Activated CD8-positive, alpha-beta T cell treated with anti-CD3 and anti-CD28 coated beads for 36 hours (primary cell): ENCODE data around the gene ARHGAP25. TPM values are rescaled to one million over a fixed set of nuclear protein-coding genes. Genes with fewer than 3 reads are reported as not detected.

Experiments
- ATAC-seq: fragments of 200-7000 bp; cut with Tn5 transposase; one replicate; pipeline ENCODE4 v1.10.0; 2021; ENCODE audit warnings: mild to moderate bottlenecking, moderate library complexity
- CTCF ChIA-PET: fragments of 350-600 bp; sonication (Branson Sonifier 250); formaldehyde crosslinking; loops from one replicate; lab custom pipeline; 2021; ENCODE audit warnings: antibody characterized with exemption; lab: Charles Lee
- POLR2A ChIA-PET: fragments of 350-600 bp; sonication (Branson Sonifier 250); formaldehyde crosslinking; loops from one replicate; lab custom pipeline; 2021; ENCODE audit warnings: antibody characterized with exemption; lab: Charles Lee
- DNase-seq: peaks from one replicate; pipeline ENCODE4 v3.0.0-alpha.2; 2020
- H3K27ac Mint-ChIP-seq: one replicate; pipeline ENCODE4 v1.8.0; 2021; ENCODE audit warnings: mild to moderate bottlenecking, mixed read lengths
- H3K27me3 Mint-ChIP-seq: one replicate; pipeline ENCODE4 v1.8.0; 2021; ENCODE audit warnings: mixed read lengths
- H3K36me3 Mint-ChIP-seq: one replicate; pipeline ENCODE4 v1.8.0; 2021; ENCODE audit warnings: low read depth, mixed read lengths
- H3K4me1 Mint-ChIP-seq: one replicate; pipeline ENCODE4 v1.8.0; 2021; ENCODE audit warnings: low read depth, mixed read lengths
- H3K4me3 Mint-ChIP-seq: one replicate; pipeline ENCODE4 v1.8.0; 2021; ENCODE audit warnings: mild to moderate bottlenecking, moderate library complexity, mixed read lengths
- H3K9me3 Mint-ChIP-seq: one replicate; pipeline ENCODE4 v1.8.0; 2021; ENCODE audit warnings: mixed read lengths
- intact Hi-C: fragments of 100-400 bp; cut with micrococcal nuclease; formaldehyde crosslinking; loops from one replicate; pipeline ENCODE4 v1.10.0; 2022
- total RNA-seq, 2 experiments: library from RNA; stranded (reverse); gene quantifications; one replicate each; pipeline ENCODE4 v1.2.3, GENCODE V29; 2021
- TF ChIP-seq, protein P1 (sequence below): fragments of 200-600 bp; IDR thresholded peaks from one replicate; pipeline ENCODE4 v1.8.0; 2022; ENCODE audit warnings: antibody characterized with exemption, mild to moderate bottlenecking

ARHGAP25 gene
- total RNA-seq, 2 experiments from 2014 or later = 59.3 to 61.5 TPM

DNA sequence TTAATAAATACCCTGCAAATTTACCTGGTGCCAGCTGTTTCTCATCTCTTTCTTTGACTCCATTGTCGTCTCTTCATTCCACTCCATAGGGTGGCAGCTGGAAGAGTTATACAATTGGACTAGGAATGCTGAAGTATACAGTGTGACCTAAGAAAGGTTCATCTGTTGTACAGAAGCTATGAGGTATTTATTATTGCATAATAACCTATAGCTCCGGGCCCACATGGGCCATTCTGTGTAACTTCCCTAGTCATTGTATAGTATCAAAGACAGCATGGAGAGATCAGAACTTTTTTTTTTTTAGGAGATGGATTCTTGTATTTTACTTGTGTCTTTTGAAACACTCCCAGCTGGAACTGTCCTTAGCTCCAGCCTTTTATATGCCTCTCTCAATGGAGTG lies 110.4 kb downstream of the ARHGAP25 start:
- CTCF ChIA-PET = interaction anchor here (0.9 to 6.9 kb wide), 7 partner anchors 9 to 250 kb away, joined by 3 to 33 read pairs (median 5); no protein-coding TSS in a partner anchor
- TF ChIP-seq, protein P1, sequence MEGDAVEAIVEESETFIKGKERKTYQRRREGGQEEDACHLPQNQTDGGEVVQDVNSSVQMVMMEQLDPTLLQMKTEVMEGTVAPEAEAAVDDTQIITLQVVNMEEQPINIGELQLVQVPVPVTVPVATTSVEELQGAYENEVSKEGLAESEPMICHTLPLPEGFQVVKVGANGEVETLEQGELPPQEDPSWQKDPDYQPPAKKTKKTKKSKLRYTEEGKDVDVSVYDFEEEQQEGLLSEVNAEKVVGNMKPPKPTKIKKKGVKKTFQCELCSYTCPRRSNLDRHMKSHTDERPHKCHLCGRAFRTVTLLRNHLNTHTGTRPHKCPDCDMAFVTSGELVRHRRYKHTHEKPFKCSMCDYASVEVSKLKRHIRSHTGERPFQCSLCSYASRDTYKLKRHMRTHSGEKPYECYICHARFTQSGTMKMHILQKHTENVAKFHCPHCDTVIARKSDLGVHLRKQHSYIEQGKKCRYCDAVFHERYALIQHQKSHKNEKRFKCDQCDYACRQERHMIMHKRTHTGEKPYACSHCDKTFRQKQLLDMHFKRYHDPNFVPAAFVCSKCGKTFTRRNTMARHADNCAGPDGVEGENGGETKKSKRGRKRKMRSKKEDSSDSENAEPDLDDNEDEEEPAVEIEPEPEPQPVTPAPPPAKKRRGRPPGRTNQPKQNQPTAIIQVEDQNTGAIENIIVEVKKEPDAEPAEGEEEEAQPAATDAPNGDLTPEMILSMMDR = no peak
- intact Hi-C loops = no loop called here
- Mint-ChIP-seq H3K27ac (no peak overlapping the region), H3K36me3 (no peaks in the 10 kb centered on the region), H3K27me3 (peaks cover 11% of the 10 kb centered on the region), H3K9me3 (peaks cover 1% of the 10 kb centered on the region), H3K4me1 (no peaks in the 10 kb centered on the region), H3K4me3 (no peak overlapping the region)
- ATAC-seq (no peak), DNase-seq (no peak)
- POLR2A ChIA-PET = interaction anchor here (0.6 to 1.6 kb wide), 3 partner anchors 11 to 63 kb away, joined by 3 read pairs; no protein-coding TSS in a partner anchor

DNA sequence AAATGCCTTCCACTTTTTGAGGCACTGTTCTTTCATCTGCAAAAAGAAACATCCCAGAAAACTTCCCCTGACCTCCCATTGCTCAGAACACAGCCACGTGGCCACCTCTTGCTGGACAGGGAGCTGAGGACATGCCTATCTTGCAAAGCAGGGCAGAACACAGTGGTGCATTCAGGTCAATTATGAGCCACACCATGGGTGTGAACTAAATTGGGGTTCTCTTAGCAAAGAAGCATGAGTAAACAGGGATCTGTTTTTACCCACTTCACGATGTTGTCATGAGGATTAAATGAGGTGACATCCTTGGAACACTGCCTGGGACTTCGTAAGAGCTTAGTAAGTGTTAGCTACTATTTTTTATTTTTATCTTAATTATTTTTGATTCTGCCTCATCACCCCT lies 111.5 kb downstream of the ARHGAP25 start:
- H3K4me3 Mint-ChIP-seq = no peak overlapping the region
- TF ChIP-seq, protein P1 = no peak
- intact Hi-C loops = no loop called here
- CTCF ChIA-PET = interaction anchor here (1.0 to 6.9 kb wide), 5 partner anchors 10 to 137 kb away, joined by 3 to 33 read pairs (median 5); no protein-coding TSS in a partner anchor
- no peaks in the 10 kb centered on the region for H3K9me3 Mint-ChIP-seq
- H3K4me1 Mint-ChIP-seq = no peaks in the 10 kb centered on the region
- H3K27me3 Mint-ChIP-seq = peaks cover 11% of the 10 kb centered on the region
- POLR2A ChIA-PET = interaction anchor here (1.6 kb wide), 1 partner anchor 12 kb away, joined by 3 read pairs; no protein-coding TSS in a partner anchor
- H3K36me3 Mint-ChIP-seq = no peaks in the 10 kb centered on the region
- no peak overlapping the region for H3K27ac Mint-ChIP-seq
- no peak for DNase-seq
- no peak for ATAC-seq

DNA sequence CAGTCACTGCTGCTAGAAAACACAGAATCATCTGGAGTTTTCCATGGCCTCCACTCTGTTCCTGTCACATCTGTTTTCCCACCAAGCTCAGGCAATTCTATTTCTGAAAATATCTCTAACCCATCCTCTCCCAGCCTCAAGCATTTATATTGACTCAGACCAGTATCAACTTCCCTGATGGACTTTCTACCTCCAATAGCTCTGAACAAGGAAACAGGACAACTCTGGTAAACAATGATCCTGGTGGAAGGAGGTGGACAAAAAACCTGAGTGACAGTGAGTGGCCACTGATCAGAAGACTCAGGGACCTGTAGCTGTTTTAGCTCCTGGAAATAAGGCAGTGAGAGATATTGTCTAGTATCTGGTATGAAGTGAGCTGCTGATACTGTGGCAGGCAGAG lies 113.1 kb downstream of the ARHGAP25 start:
- Mint-ChIP-seq H3K27ac (no peak overlapping the region), H3K9me3 (no peaks in the 10 kb centered on the region), H3K4me3 (no peak overlapping the region), H3K4me1 (no peaks in the 10 kb centered on the region), H3K27me3 (peaks cover 11% of the 10 kb centered on the region), H3K36me3 (no peaks in the 10 kb centered on the region)
- ChIA-PET POLR2A (interaction anchor here (0.6 to 2.1 kb wide), 2 partner anchors 11 to 39 kb away, joined by 3 to 5 read pairs; no protein-coding TSS in a partner anchor), CTCF (interaction anchor here (0.7 to 6.9 kb wide), 6 partner anchors 9 to 96 kb away, joined by 3 to 33 read pairs (median 8); no protein-coding TSS in a partner anchor)
- DNase-seq (no peak), ATAC-seq (no peak)
- TF ChIP-seq, protein P1 = no peak
- intact Hi-C loops = no loop called here

DNA sequence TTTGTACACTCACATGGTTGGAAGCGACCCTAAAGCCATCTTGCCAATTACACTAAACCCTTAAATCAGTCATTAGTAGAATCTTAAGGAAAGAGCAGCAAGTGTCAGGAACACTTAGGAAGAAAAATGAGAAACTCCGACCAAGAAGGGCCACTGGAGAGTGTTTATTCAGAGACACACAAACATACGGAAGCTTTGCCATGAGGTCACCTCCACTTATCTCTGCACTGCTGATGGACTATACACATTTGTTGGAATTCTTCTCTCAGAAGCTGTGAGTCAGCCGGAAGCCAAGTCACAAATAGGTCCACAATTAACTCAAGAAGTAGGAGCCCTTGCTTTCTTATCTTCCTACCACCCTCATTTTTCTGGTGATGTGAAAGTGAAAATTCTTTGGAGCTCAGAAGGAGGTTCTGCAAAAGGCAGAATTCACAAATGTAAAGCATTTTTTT lies 115.0 kb downstream of the ARHGAP25 start:
- DNase-seq = no peak
- no peak for ATAC-seq
- TF ChIP-seq, protein P1 = no peak
- H3K27me3 Mint-ChIP-seq = peaks cover 11% of the 10 kb centered on the region
- no peak overlapping the region for H3K4me3 Mint-ChIP-seq
- POLR2A ChIA-PET = interaction anchor here (1.4 kb wide), 1 partner anchor 50 kb away, joined by 4 read pairs; no protein-coding TSS in a partner anchor
- no peaks in the 10 kb centered on the region for H3K36me3 Mint-ChIP-seq
- no peak overlapping the region for H3K27ac Mint-ChIP-seq
- H3K4me1 Mint-ChIP-seq = no peaks in the 10 kb centered on the region
- CTCF ChIA-PET = interaction anchor here (0.8 to 6.9 kb wide), 8 partner anchors 8 to 386 kb away, joined by 3 to 33 read pairs (median 4); no protein-coding TSS in a partner anchor
- intact Hi-C loops = no loop called here
- H3K9me3 Mint-ChIP-seq = no peaks in the 10 kb centered on the region

DNA sequence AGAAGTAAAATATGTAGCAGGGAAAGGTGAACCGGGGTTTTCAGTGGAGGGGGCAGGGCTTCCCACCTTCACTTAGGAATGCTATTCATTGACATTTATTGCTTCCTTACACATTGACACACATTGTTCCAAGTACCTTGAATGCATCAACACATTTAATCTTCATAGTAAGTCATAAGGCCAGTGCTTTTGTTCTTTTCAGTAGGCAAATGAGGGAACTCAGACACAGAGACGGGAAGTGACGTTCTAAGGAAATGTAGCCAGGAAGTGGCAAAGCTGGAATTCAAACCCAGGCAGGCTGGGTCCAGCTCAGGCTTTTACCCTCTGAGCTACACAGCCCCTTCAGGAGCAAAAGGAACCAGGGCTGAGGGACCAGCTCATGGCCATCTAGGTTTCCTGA lies 115.9 kb downstream of the ARHGAP25 start:
- Mint-ChIP-seq H3K4me1 (no peaks in the 10 kb centered on the region), H3K27me3 (peaks cover 11% of the 10 kb centered on the region), H3K27ac (no peak overlapping the region), H3K9me3 (no peaks in the 10 kb centered on the region), H3K36me3 (no peaks in the 10 kb centered on the region), H3K4me3 (no peak overlapping the region)
- DNase-seq (no peak), ATAC-seq (no peak)
- intact Hi-C loops = no loop called here
- POLR2A ChIA-PET = no interaction called here
- CTCF ChIA-PET = interaction anchor here (0.8 to 4.8 kb wide), 7 partner anchors 11 to 141 kb away, joined by 3 to 27 read pairs (median 4); no protein-coding TSS in a partner anchor
- TF ChIP-seq, protein P1 = no peak
